DND-41 (cell line): Measurements from ENCODE around the gene ALDH1L2.

Source experiments
- ATAC-seq: fragments of 200-7000 bp; cut with Tn5 transposase; 3 replicates; pipeline ENCODE4 v1.9.1; 2021; ENCODE audit warnings: low read depth; ENCODE audit not compliant: insufficient read depth
- DNase-seq: peaks from one replicate; pipeline ENCODE4 v3.0.0-alpha.2; 2020
- H2AFZ ChIP-seq: 2 replicates; pipeline ENCODE4 v1.6.0; 2012; ENCODE audit warnings: low read depth, low read length
- H3K27ac ChIP-seq: 2 replicates; pipeline ENCODE4 v1.5.1; 2012; ENCODE audit warnings: low read length, inconsistent platforms
- H3K27me3 ChIP-seq: fragments of 200-600 bp; sonication (generic); 2 replicates; pipeline ENCODE4 v1.6.0; 2012; ENCODE audit warnings: low read length, mild to moderate bottlenecking, inconsistent platforms; ENCODE audit not compliant: insufficient read depth, poor library complexity
- H3K36me3 ChIP-seq: 2 replicates; pipeline ENCODE4 v1.5.1; 2012; ENCODE audit warnings: low read length, inconsistent platforms; ENCODE audit not compliant: insufficient read depth
- H3K4me1 ChIP-seq: 2 replicates; pipeline ENCODE4 v1.5.1; 2012; ENCODE audit warnings: mild to moderate bottlenecking, low read length; ENCODE audit not compliant: insufficient read depth
- H3K4me2 ChIP-seq: 2 replicates; pipeline ENCODE4 v1.6.0; 2012; ENCODE audit warnings: mild to moderate bottlenecking, moderate library complexity, low read length, inconsistent platforms; ENCODE audit not compliant: insufficient read depth
- H3K4me3 ChIP-seq, 2 experiments: fragments of 200-600 bp in 1 of 2; shearing (Covaris generic) in 1 of 2; 2 replicates each; pipeline ENCODE4 v1.5.1; 2012 to 2016; ENCODE audit warnings: inconsistent platforms in 2 of 2, low read length in 2 of 2, mild to moderate bottlenecking in 2 of 2, low read depth in 1 of 2, moderate library complexity in 1 of 2
- H3K79me2 ChIP-seq: 2 replicates; pipeline ENCODE4 v1.6.0; 2012; ENCODE audit warnings: low read length, inconsistent platforms; ENCODE audit not compliant: insufficient read depth
- H3K9ac ChIP-seq: 2 replicates; pipeline ENCODE4 v1.6.0; 2012; ENCODE audit warnings: low read depth, mild to moderate bottlenecking, inconsistent platforms, low read length, moderate library complexity
- H3K9me3 ChIP-seq: 2 replicates; pipeline ENCODE4 v1.5.1; 2012; ENCODE audit warnings: low read length, moderate library complexity, mild to moderate bottlenecking, inconsistent platforms; ENCODE audit not compliant: insufficient read depth, severe bottlenecking
- H4K20me1 ChIP-seq: 2 replicates; pipeline ENCODE4 v1.6.0; 2012; ENCODE audit warnings: low read length; ENCODE audit not compliant: insufficient read depth
- CTCF ChIP-seq: IDR thresholded peaks from 2 replicates; pipeline ENCODE4 v1.5.1; 2012; ENCODE audit warnings: borderline replicate concordance, low read length, moderate library complexity, mild to moderate bottlenecking; ENCODE audit not compliant: poor library complexity, severe bottlenecking; ENCODE audit errors: extremely low read depth
- EZH2 ChIP-seq: IDR thresholded peaks from 3 replicates; pipeline ENCODE4 v1.6.1; 2012; ENCODE audit warnings: borderline replicate concordance, low read depth, mild to moderate bottlenecking, moderate library complexity, low read length, inconsistent platforms; ENCODE audit not compliant: severe bottlenecking

The ALDH1L2 gene

GRCh38 chr12:104975587-104976343 is 108.5 kb downstream of the ALDH1L2 start:
- H3K4me2 ChIP-seq = no peak overlapping the region

GRCh38 chr12:104974626-104975290 is 109.5 kb downstream of the ALDH1L2 start:
- Histone ChIP-seq H3K36me3 (no peaks in the 10 kb centered on the region), H3K27ac (no peak overlapping the region), H4K20me1 (no peaks in the 10 kb centered on the region), H3K4me2 (no peak overlapping the region), H3K4me3 (no peak overlapping the region), H3K9ac (no peak overlapping the region), H3K4me1 (no peaks in the 10 kb centered on the region), H2AFZ (no peak overlapping the region), H3K79me2 (no peaks in the 10 kb centered on the region), H3K27me3 (peaks cover 2% of the 10 kb centered on the region), H3K9me3 (no peaks in the 10 kb centered on the region)
- TF ChIP-seq EZH2 (no peak), CTCF (no peak)
- no peak for DNase-seq
- ATAC-seq = no peak

More at GRCh38 chr12:104975587-104976343, 108.5 kb downstream of the ALDH1L2 start:
- Histone ChIP-seq H3K9me3 (no peaks in the 10 kb centered on the region), H3K27me3 (peaks cover 2% of the 10 kb centered on the region), H3K4me1 (no peaks in the 10 kb centered on the region), H3K36me3 (no peaks in the 10 kb centered on the region), H2AFZ (no peak overlapping the region), H3K27ac (no peak overlapping the region), H3K9ac (no peak overlapping the region), H3K79me2 (no peaks in the 10 kb centered on the region), H4K20me1 (no peaks in the 10 kb centered on the region), H3K4me3 (no peak overlapping the region)
- no peak for DNase-seq
- TF ChIP-seq EZH2 (no peak), CTCF (no peak)
- no peak for ATAC-seq

GRCh38 chr12:104973250-104973649 is 111.0 kb downstream of the ALDH1L2 start:
- Histone ChIP-seq H4K20me1 (no peaks in the 10 kb centered on the region), H3K4me3 (no peak overlapping the region), H3K79me2 (no peaks in the 10 kb centered on the region), H3K9ac (no peak overlapping the region), H2AFZ (no peak overlapping the region), H3K36me3 (no peaks in the 10 kb centered on the region), H3K27ac (no peak overlapping the region), H3K27me3 (peaks cover 2% of the 10 kb centered on the region), H3K4me1 (no peaks in the 10 kb centered on the region), H3K4me2 (no peak overlapping the region), H3K9me3 (no peaks in the 10 kb centered on the region)
- no peak for TF ChIP-seq CTCF
- ATAC-seq (no peak), DNase-seq (no peak)
